ENCODE measurements around the gene CUX1. TPM values are rescaled to one million over a fixed set of nuclear protein-coding genes. Genes with fewer than 3 reads are reported as not detected.

The CUX1 gene
- total RNA-seq, 1 donor from 2014 or later = 50.6 TPM

DNA sequence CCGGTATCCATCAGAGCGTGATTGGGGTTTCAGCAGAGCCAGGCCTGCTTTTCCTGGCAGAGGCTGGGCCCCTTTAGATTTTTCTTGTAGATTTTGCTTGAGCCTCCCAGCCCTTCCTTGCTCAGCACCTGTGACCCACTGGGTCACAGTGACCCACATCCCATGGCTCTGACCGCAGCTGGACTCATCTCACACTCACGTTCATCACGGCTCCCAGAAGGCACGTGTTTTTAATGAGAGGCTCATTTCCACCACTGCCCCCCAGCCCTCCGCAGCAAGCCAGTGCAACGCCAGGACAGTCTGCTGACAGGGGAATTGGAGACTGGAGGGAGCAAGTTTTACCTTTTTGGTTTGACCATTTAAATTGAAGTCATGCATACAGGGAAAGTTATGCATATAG lies 155.7 kb downstream of the CUX1 start:
- H3K79me2 ChIP-seq (ENCODE audit: insufficient read depth, low read length) = peaks cover 4% of the 10 kb centered on the region
- H3K9ac ChIP-seq (ENCODE audit: low read length) = no peak overlapping the region
- FAIRE-seq (no peak), DNase-seq (ENCODE audit: low read depth) (no peak)
- peaks cover 41% of the 10 kb centered on the region for H4K20me1 ChIP-seq (ENCODE audit: insufficient read depth, low read length)
- TF ChIP-seq, protein P1, sequence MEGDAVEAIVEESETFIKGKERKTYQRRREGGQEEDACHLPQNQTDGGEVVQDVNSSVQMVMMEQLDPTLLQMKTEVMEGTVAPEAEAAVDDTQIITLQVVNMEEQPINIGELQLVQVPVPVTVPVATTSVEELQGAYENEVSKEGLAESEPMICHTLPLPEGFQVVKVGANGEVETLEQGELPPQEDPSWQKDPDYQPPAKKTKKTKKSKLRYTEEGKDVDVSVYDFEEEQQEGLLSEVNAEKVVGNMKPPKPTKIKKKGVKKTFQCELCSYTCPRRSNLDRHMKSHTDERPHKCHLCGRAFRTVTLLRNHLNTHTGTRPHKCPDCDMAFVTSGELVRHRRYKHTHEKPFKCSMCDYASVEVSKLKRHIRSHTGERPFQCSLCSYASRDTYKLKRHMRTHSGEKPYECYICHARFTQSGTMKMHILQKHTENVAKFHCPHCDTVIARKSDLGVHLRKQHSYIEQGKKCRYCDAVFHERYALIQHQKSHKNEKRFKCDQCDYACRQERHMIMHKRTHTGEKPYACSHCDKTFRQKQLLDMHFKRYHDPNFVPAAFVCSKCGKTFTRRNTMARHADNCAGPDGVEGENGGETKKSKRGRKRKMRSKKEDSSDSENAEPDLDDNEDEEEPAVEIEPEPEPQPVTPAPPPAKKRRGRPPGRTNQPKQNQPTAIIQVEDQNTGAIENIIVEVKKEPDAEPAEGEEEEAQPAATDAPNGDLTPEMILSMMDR (IDR thresholded peaks at IDR 0.05; ENCODE audit: insufficient read depth, low read depth, low read length) = no peak
- no peak for TF ChIP-seq EZH2 (IDR thresholded peaks at IDR 0.05; ENCODE audit: insufficient read depth, low read length)
- no peaks in the 10 kb centered on the region for H3K4me1 Mint-ChIP-seq (ENCODE audit: low read depth, unreplicated experiment)
- H3K36me3 ChIP-seq (ENCODE audit: insufficient read depth, low read length) = no peaks in the 10 kb centered on the region
- H2AFZ ChIP-seq (ENCODE audit: low read depth, low read length) = no peak overlapping the region
- no peak overlapping the region for H3K4me3 Mint-ChIP-seq (ENCODE audit: unreplicated experiment)
- H3K36me3 Mint-ChIP-seq (ENCODE audit: low read depth, unreplicated experiment) = peaks cover 14% of the 10 kb centered on the region
- no peaks in the 10 kb centered on the region for H3K27me3 ChIP-seq (ENCODE audit: insufficient read depth, low read length)
- no peaks in the 10 kb centered on the region for H3K27me3 Mint-ChIP-seq (ENCODE audit: low read depth, unreplicated experiment)
- no peaks in the 10 kb centered on the region for H3K4me1 ChIP-seq (ENCODE audit: insufficient read depth, low read length)
- H3K27ac ChIP-seq (ENCODE audit: low read depth, low read length) = no peak overlapping the region
- H3K4me3 ChIP-seq (ENCODE audit: insufficient read depth, low read depth, low read length) = no peak overlapping the region
- H3K27ac Mint-ChIP-seq (ENCODE audit: unreplicated experiment) = no peak overlapping the region
- no peak overlapping the region for H3K4me2 ChIP-seq (ENCODE audit: low read length)
- H3K9me3 Mint-ChIP-seq (ENCODE audit: unreplicated experiment) = no peaks in the 10 kb centered on the region
- no peaks in the 10 kb centered on the region for H3K9me3 ChIP-seq (ENCODE audit: insufficient read depth, low read depth, low read length)

DNA sequence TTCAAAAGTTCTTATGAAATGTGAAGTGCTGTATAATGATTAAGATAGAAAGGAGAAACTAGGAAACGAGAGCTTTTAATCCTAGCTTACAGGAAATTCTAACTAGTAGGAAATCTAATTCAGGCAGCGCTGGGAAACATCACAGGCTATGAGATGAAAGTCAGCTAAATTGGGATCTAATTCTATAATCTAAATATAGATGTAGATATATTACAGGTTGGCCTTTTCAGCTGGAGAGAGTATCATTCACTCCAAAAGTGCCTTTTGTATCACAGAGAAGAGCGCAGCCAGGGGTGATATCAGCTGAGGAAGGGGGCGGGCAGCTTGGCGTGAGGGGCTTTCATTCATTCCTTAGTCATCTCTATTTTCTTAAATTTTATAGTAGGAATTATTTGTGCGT lies 157.0 kb downstream of the CUX1 start:
- Mint-ChIP-seq H3K9me3 (ENCODE audit: unreplicated experiment) (no peaks in the 10 kb centered on the region), H3K36me3 (ENCODE audit: low read depth, unreplicated experiment) (peaks cover 18% of the 10 kb centered on the region), H3K4me3 (ENCODE audit: unreplicated experiment) (no peak overlapping the region), H3K27ac (ENCODE audit: unreplicated experiment) (no peak overlapping the region), H3K4me1 (ENCODE audit: low read depth, unreplicated experiment) (no peaks in the 10 kb centered on the region), H3K27me3 (ENCODE audit: low read depth, unreplicated experiment) (no peaks in the 10 kb centered on the region)
- no peaks in the 10 kb centered on the region for H3K9me3 ChIP-seq (ENCODE audit: insufficient read depth, low read depth, low read length)
- H3K27ac ChIP-seq (ENCODE audit: low read depth, low read length) = no peak overlapping the region
- no peak overlapping the region for H3K4me2 ChIP-seq (ENCODE audit: low read length)
- DNase-seq (ENCODE audit: low read depth) (no peak), FAIRE-seq (no peak)
- H3K4me1 ChIP-seq (ENCODE audit: insufficient read depth, low read length) = no peaks in the 10 kb centered on the region
- no peaks in the 10 kb centered on the region for H3K36me3 ChIP-seq (ENCODE audit: insufficient read depth, low read length)
- H2AFZ ChIP-seq (ENCODE audit: low read depth, low read length) = no peak overlapping the region
- peaks cover 41% of the 10 kb centered on the region for H4K20me1 ChIP-seq (ENCODE audit: insufficient read depth, low read length)
- no peak overlapping the region for H3K9ac ChIP-seq (ENCODE audit: low read length)
- H3K4me3 ChIP-seq (ENCODE audit: insufficient read depth, low read depth, low read length) = no peak overlapping the region
- peaks cover 4% of the 10 kb centered on the region for H3K79me2 ChIP-seq (ENCODE audit: insufficient read depth, low read length)
- no peaks in the 10 kb centered on the region for H3K27me3 ChIP-seq (ENCODE audit: insufficient read depth, low read length)
- TF ChIP-seq, protein P1 (IDR thresholded peaks at IDR 0.05; ENCODE audit: insufficient read depth, low read depth, low read length) = no peak
- no peak for TF ChIP-seq EZH2 (IDR thresholded peaks at IDR 0.05; ENCODE audit: insufficient read depth, low read length)

DNA sequence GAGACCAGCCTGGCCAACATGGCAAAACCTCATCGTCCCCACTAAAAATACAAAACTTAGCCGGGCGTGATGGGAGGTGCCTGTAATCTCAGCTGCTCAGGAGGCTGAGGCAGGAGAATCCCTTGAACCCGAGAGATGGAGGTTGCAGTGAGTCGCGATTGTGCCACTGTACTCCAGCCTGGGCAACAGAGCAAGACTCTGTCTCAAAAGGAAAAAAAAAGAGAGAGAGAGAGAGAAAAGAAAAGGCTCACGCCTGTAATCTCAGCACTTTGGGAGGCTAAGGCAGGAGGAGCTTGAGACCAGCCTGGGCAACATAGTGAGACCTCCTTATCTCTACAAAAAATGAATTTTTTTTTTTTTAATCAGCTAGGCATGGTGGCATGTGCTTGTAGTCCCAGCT lies 157.6 kb downstream of the CUX1 start:
- Histone ChIP-seq H3K36me3 (ENCODE audit: insufficient read depth, low read length) (no peaks in the 10 kb centered on the region), H3K27ac (ENCODE audit: low read depth, low read length) (no peak overlapping the region), H3K9ac (ENCODE audit: low read length) (no peak overlapping the region), H3K4me1 (ENCODE audit: insufficient read depth, low read length) (no peaks in the 10 kb centered on the region), H3K79me2 (ENCODE audit: insufficient read depth, low read length) (peaks cover 4% of the 10 kb centered on the region), H3K4me2 (ENCODE audit: low read length) (no peak overlapping the region), H4K20me1 (ENCODE audit: insufficient read depth, low read length) (peaks cover 38% of the 10 kb centered on the region), H3K27me3 (ENCODE audit: insufficient read depth, low read length) (no peaks in the 10 kb centered on the region), H3K4me3 (ENCODE audit: insufficient read depth, low read depth, low read length) (no peak overlapping the region), H2AFZ (ENCODE audit: low read depth, low read length) (no peak overlapping the region), H3K9me3 (ENCODE audit: insufficient read depth, low read depth, low read length) (no peaks in the 10 kb centered on the region)
- Mint-ChIP-seq H3K9me3 (ENCODE audit: unreplicated experiment) (no peaks in the 10 kb centered on the region), H3K4me1 (ENCODE audit: low read depth, unreplicated experiment) (no peaks in the 10 kb centered on the region), H3K27me3 (ENCODE audit: low read depth, unreplicated experiment) (no peaks in the 10 kb centered on the region), H3K36me3 (ENCODE audit: low read depth, unreplicated experiment) (peaks cover 18% of the 10 kb centered on the region), H3K4me3 (ENCODE audit: unreplicated experiment) (no peak overlapping the region), H3K27ac (ENCODE audit: unreplicated experiment) (no peak overlapping the region)
- DNase-seq (ENCODE audit: low read depth) (no peak), FAIRE-seq (no peak)
- TF ChIP-seq, protein P1 (IDR thresholded peaks at IDR 0.05; ENCODE audit: insufficient read depth, low read depth, low read length) = no peak
- TF ChIP-seq EZH2 (IDR thresholded peaks at IDR 0.05; ENCODE audit: insufficient read depth, low read length) = no peak

Data from astrocyte (in vitro differentiated cells and primary cell).